Measurements from ENCODE around the gene SPATA31D1. TPM values are rescaled to one million over a fixed set of nuclear protein-coding genes. Genes with fewer than 3 reads are reported as not detected.

SPATA31D1 gene
- total RNA-seq, result not detected

DNA sequence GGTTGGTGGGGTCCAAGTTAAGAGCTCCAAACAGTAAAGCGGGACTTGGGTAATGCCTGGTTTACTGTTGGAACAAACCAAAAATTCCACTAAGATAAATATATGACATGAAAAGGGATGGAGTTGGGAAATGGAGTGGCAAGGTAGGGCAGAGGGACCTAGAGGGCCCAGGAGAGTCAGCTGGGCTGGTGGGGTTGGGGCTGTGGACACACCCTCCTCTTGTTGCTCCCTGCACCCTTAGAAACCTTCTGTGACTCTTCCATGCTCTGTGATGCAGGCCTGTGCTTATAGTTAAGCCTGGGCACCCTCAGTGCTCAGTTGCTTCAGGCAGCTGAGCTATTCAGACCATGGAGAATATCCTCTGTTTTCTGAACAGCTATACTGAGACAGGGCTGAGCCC is at the start of gene SPATA31D1:
TSS of gene SPATA31D1 (plus strand) at position 301 of the 400 bp plus-strand sequence. CDS start at position 348, 47 bp downstream.

DNA sequence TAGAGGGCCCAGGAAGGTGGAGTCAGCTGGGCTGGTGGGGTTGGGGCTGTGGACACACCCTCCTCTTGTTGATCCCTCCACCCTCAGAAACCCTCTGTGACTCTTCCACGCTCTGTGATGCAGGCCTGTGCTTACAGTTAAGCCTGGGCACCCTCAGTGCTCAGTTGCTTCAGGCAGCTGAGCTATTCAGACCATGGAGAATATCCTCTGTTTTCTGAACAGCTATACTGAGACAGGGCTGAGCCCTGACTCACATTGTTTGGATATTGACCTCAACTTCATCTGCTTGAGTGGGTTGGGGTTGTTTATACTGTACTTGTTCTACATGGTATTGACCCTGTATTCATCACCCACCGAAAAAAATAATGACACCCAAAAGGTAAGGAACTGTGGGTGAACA is 45.2 kb upstream of the SPATA31D1 start, which contains the start of gene SPATA31D3:
TSS of gene SPATA31D3 (plus strand) at position 108 of the 400 bp plus-strand sequence. CDS start at position 194, 86 bp downstream.

Other genes with a start within 250 kb of the SPATA31D1 start
- not detected for gene SPATA31D4, start 60.3 kb upstream of the SPATA31D1 start, total RNA-seq
- gene SPATA31D3, start 45.3 kb upstream of the SPATA31D1 start, total RNA-seq, result not detected